ENCODE data around the gene FRK. TPM values are rescaled to one million over a fixed set of nuclear protein-coding genes. Genes with fewer than 3 reads are reported as not detected.

FRK gene
- total and polyA plus RNA-seq, 8 donors, result 0.72 to 11.6 (median 4.5) TPM

GRCh38 chr6:116025405-116025804 is 35.3 kb downstream of the FRK start:
- Histone ChIP-seq H3K9me3 (no peaks in the 10 kb centered on the region), H3K36me3 (no peaks in the 10 kb centered on the region), H3K4me1 (no peaks in the 10 kb centered on the region), H3K27ac (no peak overlapping the region), H3K27me3 (no peaks in the 10 kb centered on the region), H3K4me3 (no peak overlapping the region)
- intact Hi-C loops (cut with DNase I), result no loop called here
- FAIRE-seq (no peak), DNase-seq (no peak), ATAC-seq (no peak)
- TF ChIP-seq CTCF (IDR thresholded peaks at IDR 0.05), result no peak

- 57 to 63% methylated on average over 2 of the region's 2 CpGs for WGBS, 2 donors
- intact Hi-C loops (cut with DNase I), result no loop called here
- H3K36me3 ChIP-seq, result no peaks in the 10 kb centered on the region
These were observed 37.7 kb downstream of the FRK start for GRCh38 chr6:116022841-116023445.

DNA sequence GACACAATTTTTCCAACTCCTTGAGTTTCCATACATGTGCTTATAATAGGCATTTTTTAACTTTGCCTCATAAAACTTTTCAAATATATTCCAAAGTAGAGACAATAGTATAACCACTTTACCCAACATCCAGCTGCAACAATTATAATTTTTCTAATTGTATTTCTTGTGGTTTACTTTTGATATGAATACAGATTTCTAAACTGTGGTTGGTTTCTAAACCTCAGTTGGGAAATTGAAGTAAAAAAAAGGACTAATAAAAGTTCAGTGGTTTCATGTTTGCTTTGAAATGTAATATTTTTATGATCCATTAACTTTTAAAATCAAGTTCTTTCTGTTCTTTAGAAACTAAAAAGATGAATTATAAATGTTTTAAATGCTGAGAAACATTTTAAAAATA is 40.0 kb downstream of the FRK start:
- DNase-seq (no peak), ATAC-seq (no peak), FAIRE-seq (peak; percentile 43)
- Histone ChIP-seq H3K36me3 (no peaks in the 10 kb centered on the region), H3K9me3 (no peaks in the 10 kb centered on the region), H3K27me3 (no peaks in the 10 kb centered on the region), H3K4me3 (no peak overlapping the region), H3K4me1 (peaks cover 15 to 36% (median 29%) of the 10 kb centered on the region in 3 donors), H3K27ac (no peak overlapping the region)
- no peak for TF ChIP-seq CTCF (IDR thresholded peaks at IDR 0.05)
- intact Hi-C loops (cut with DNase I), result no loop called here

More at GRCh38 chr6:116022841-116023445, 37.7 kb downstream of the FRK start:
- Histone ChIP-seq H3K27me3 (no peaks in the 10 kb centered on the region), H3K4me3 (no peak overlapping the region), H3K4me1 (peaks cover 5 to 18% (median 9%) of the 10 kb centered on the region in 3 donors), H3K27ac (no peak overlapping the region), H3K9me3 (no peaks in the 10 kb centered on the region)
- no peak for ATAC-seq
- no peak for FAIRE-seq
- no peak for DNase-seq
- no peak for TF ChIP-seq CTCF (IDR thresholded peaks at IDR 0.05)

DNA sequence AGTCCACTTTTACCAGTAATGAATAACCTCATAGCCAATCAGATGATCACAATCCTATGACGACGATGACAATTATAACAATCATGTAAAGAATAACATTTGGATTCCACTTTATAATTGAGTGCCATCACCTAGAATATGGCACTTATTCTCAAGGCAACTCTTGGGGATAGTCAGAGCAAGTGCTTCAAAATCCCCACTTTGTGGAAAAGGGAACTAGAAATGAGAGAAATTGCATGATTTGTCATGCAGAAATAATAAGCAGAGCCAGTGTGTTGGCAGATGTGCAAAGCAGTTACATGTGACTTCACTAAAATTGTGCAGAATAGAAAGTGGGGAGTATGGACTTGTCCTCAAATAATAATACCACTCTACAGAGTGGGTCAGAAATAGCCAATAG is 41.3 kb downstream of the FRK start:
- no peak for TF ChIP-seq CTCF (IDR thresholded peaks at IDR 0.05)
- peaks cover 15 to 45% (median 30%) of the 10 kb centered on the region in 3 donors for H3K4me1 ChIP-seq
- FAIRE-seq, result no peak
- no peak overlapping the region for H3K27ac ChIP-seq
- H3K36me3 ChIP-seq, result no peaks in the 10 kb centered on the region
- H3K4me3 ChIP-seq, result no peak overlapping the region
- WGBS, 2 donors, result 65 to 68% methylated on average over 2 of the region's 2 CpGs
- ATAC-seq, result no peak
- DNase-seq, result no peak
- no peaks in the 10 kb centered on the region for H3K9me3 ChIP-seq
- intact Hi-C loops (cut with DNase I), result loop anchor here in 1 of 3 donors (10.0 kb wide), 1 partner anchor 65 kb away; no protein-coding TSS in a partner anchor
- no peaks in the 10 kb centered on the region for H3K27me3 ChIP-seq

DNA sequence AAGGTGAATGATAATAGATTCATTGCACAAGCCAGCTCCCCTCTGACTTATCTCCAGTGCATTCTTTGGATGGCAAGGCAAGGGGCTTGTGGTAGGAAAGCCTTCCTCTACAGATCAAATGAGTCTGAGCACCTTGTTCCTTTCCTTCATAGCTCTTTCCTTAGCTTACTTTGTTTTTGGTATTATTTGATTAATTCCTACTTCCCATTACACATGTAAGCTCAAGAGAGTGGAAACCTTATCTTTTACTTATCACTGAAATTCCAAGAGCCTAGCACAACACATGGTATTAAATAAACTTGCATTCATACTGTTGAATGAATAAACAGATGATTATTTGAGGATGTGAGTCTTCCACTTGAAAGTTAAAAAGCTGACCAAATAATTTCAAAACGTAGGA is 41.7 kb downstream of the FRK start:
- intact Hi-C loops (cut with DNase I), result loop anchor here in 1 of 3 donors (10.0 kb wide), 1 partner anchor 66 kb away; no protein-coding TSS in a partner anchor
- DNase-seq (no peak), ATAC-seq (peak in 1 of 4 donors; percentile 21), FAIRE-seq (no peak)
- peaks cover 15 to 45% (median 30%) of the 10 kb centered on the region in 3 donors for H3K4me1 ChIP-seq
- H3K36me3 ChIP-seq, result no peaks in the 10 kb centered on the region
- no peaks in the 10 kb centered on the region for H3K9me3 ChIP-seq
- 19 to 20% methylated on average over 1 of the region's 1 CpG for WGBS, 2 donors
- no peak for TF ChIP-seq CTCF (IDR thresholded peaks at IDR 0.05)
- H3K4me3 ChIP-seq, result no peak overlapping the region
- H3K27me3 ChIP-seq, result no peaks in the 10 kb centered on the region
- no peak overlapping the region for H3K27ac ChIP-seq

All from pancreas (tissue), 10 donors.